Nephron progenitor cell (in vitro differentiated cells): ENCODE results near the gene NCL.
"Not testable (repeated sequence)": the region's sequence is repeated elsewhere in the genome, so short reads cannot be mapped to it uniquely, and the experiment has no call there.

Source experiments
- DNase-seq: peaks from one replicate; pipeline ENCODE4 v3.0.0; 2021
- H3K27ac Mint-ChIP-seq: 2 replicates; pipeline ENCODE4 v1.8.0; 2021; ENCODE audit warnings: mild to moderate bottlenecking, moderate library complexity, mixed read lengths
- H3K27me3 Mint-ChIP-seq: 2 replicates; pipeline ENCODE4 v1.8.0; 2021; ENCODE audit warnings: mild to moderate bottlenecking, low read depth, mixed read lengths; ENCODE audit not compliant: poor library complexity
- H3K36me3 Mint-ChIP-seq: 2 replicates; pipeline ENCODE4 v1.8.0; 2021; ENCODE audit warnings: low read depth, mixed read lengths
- H3K4me1 Mint-ChIP-seq: 2 replicates; pipeline ENCODE4 v1.8.0; 2021; ENCODE audit warnings: mixed read lengths
- H3K4me3 Mint-ChIP-seq: 2 replicates; pipeline ENCODE4 v1.8.0; 2021; ENCODE audit warnings: mild to moderate bottlenecking, moderate library complexity, mixed read lengths
- H3K9me3 Mint-ChIP-seq: 2 replicates; pipeline ENCODE4 v1.8.0; 2021; ENCODE audit warnings: mild to moderate bottlenecking, moderate library complexity, mixed read lengths
- TF ChIP-seq, protein P1 (sequence below): fragments of 200-600 bp; sonication (generic); IDR thresholded peaks from 2 replicates; pipeline ENCODE4 v1.5.0; 2021; ENCODE audit warnings: antibody characterized with exemption

NCL gene

DNA sequence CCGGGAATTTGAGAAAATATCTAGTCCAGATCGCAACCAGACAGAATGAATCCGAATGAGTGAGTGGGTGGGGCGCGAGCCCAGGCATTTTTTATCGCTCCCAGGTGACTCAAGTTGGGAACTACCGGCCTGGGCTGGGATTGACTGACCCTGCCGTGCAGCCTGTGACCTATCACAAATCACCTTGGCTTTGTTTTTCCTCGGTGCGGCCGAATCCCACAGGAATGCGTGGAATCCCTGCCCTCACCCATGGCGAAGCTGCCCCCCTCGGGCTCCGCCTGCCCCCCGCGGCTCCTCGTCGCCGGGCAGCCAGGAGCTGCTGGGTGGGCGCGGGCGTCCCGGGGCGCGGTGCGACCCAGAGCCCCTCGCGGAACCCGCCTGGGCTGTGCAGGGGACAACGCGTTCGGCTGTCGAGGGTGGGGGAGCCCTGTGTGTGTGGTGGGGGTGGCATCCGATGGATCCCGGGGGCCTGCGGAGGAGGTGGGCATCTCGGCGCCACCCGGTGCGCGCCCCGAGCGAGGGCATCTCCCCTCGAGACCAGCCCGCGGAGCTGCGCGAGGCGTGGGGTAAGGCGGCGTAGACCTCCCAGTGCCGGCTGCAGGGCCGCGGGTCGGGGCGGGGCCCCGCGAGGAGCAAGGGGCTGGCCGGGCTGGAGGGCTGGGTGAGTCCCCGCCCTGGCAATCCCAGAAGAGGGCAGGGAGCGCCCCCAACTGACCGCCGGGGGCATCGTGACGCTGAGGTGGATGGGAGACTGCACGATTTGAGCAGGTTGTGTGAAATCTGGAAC is 52.3 kb downstream of the NCL start:
- H3K27me3 Mint-ChIP-seq: peaks cover 19% of the 10 kb centered on the region
- H3K4me3 Mint-ChIP-seq: peak overlapping the region; percentile 79
- TF ChIP-seq, protein P1, sequence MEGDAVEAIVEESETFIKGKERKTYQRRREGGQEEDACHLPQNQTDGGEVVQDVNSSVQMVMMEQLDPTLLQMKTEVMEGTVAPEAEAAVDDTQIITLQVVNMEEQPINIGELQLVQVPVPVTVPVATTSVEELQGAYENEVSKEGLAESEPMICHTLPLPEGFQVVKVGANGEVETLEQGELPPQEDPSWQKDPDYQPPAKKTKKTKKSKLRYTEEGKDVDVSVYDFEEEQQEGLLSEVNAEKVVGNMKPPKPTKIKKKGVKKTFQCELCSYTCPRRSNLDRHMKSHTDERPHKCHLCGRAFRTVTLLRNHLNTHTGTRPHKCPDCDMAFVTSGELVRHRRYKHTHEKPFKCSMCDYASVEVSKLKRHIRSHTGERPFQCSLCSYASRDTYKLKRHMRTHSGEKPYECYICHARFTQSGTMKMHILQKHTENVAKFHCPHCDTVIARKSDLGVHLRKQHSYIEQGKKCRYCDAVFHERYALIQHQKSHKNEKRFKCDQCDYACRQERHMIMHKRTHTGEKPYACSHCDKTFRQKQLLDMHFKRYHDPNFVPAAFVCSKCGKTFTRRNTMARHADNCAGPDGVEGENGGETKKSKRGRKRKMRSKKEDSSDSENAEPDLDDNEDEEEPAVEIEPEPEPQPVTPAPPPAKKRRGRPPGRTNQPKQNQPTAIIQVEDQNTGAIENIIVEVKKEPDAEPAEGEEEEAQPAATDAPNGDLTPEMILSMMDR: peak; percentile 86
- H3K27ac Mint-ChIP-seq: no peak overlapping the region
- peaks cover 5% of the 10 kb centered on the region for H3K36me3 Mint-ChIP-seq
- peaks cover 21% of the 10 kb centered on the region for H3K4me1 Mint-ChIP-seq
- peak; percentile 92 for DNase-seq
- peaks cover 27% of the 10 kb centered on the region for H3K9me3 Mint-ChIP-seq

DNA sequence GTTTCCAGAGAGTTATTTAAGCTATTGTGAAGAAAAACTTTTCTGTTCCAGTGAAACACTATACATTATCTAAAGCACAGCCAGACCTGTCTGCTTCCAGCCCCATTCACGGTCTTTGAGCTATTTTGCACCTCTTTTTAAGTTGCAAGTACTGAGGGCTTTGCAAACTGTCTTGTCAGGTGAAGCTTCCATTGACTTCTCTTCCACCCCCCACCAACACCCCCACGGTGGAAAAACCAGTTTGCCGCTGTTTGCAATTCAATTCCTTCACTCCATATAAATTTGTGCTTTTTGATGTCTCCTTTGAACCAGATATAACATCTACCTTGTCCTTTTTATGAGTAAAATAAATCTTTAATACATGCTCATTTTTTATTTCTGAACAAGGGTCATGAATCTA is 53.0 kb downstream of the NCL start:
- H3K36me3 Mint-ChIP-seq: peaks cover 5% of the 10 kb centered on the region
- H3K9me3 Mint-ChIP-seq: peaks cover 27% of the 10 kb centered on the region
- H3K27me3 Mint-ChIP-seq: peaks cover 19% of the 10 kb centered on the region
- H3K27ac Mint-ChIP-seq: no peak overlapping the region
- peak overlapping the region; percentile 79 for H3K4me3 Mint-ChIP-seq
- DNase-seq: no peak
- TF ChIP-seq, protein P1: no peak
- peaks cover 21% of the 10 kb centered on the region for H3K4me1 Mint-ChIP-seq

DNA sequence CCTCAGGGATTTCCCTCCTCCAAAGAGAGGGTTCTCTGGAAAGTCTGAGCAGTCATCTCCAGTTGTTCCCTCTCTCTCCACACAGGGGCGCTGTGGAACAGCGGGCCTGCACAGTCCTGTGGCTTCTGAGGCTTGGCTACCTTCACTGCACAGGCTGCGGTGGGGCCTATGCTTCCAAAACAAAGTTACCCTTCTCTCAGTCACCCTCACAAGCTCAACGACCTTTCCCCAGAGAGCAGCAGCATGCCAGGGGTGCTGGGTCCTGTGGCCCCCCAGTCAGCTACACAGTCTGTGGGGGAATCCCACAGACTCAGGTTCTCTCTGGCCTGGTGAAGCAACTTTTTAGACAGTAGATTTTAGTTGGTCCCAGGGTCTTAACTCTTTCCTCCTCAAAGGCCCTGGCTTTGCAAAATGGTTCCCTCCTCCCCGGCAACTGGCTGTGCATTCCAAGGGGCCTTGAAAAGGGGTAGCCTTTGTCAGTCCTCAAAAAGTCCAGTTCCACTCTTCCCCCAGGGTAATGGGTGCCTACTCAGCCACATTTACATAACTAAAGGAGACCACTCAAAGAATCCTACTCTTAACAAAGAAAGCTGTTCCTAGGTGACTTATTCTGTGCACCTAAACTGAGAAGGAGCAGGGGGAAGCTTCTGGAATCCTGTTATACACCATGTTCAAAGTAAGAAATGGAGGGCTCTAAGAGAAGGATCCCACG is 53.8 kb downstream of the NCL start:
- TF ChIP-seq, protein P1: no peak
- Mint-ChIP-seq H3K4me1 (peaks cover 23% of the 10 kb centered on the region), H3K4me3 (no peak overlapping the region), H3K27me3 (peaks cover 19% of the 10 kb centered on the region), H3K27ac (no peak overlapping the region), H3K9me3 (peaks cover 27% of the 10 kb centered on the region), H3K36me3 (peaks cover 5% of the 10 kb centered on the region)
- DNase-seq: no peak

DNA sequence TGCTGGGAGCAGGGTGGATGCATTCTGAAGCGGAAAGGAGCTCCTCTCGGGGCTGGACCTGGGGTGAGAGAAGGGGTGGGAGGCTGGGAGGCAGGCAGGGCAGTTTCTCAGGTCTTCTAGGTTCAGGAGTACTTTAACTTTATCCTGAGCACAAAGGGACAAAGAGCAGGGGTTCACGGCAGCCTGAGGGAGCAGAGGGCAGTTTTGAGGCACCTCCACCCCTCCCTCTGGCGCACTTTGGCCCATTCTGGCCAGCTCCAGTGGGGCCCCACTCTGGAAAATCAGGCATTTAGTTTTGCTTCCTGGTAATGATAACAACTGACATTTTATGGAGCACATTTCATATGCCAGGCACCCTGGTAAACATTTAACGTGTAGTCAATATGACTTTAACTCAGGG is 54.5 kb downstream of the NCL start:
- H3K4me3 Mint-ChIP-seq: no peak overlapping the region
- H3K4me1 Mint-ChIP-seq: peaks cover 29% of the 10 kb centered on the region
- no peak overlapping the region for H3K27ac Mint-ChIP-seq
- peaks cover 5% of the 10 kb centered on the region for H3K36me3 Mint-ChIP-seq
- peaks cover 16% of the 10 kb centered on the region for H3K27me3 Mint-ChIP-seq
- DNase-seq: no peak
- TF ChIP-seq, protein P1: no peak
- peaks cover 27% of the 10 kb centered on the region for H3K9me3 Mint-ChIP-seq

DNA sequence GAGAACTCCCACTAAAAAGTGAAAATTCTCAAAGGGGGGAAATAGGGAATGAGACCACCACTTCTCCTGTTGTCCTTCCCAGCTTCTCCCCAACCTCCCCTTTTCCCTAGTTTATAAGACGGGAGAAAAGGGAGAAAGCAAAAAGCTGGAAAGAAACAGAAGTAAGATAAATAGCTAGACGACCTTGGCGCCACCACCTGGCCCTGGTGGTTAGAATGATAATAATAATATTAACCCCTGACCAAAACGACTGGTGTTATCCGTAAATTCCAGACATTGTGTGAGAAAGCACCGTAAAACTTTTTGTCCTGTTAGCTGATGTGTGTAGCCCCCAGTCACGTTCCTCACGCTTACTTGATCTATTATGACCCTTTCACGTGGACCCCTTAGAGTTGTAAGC is 56.0 kb downstream of the NCL start:
- H3K27ac Mint-ChIP-seq, DNase-seq, H3K36me3 Mint-ChIP-seq, H3K4me3 Mint-ChIP-seq: not testable (repeated sequence)
- peaks cover 25% of the 10 kb centered on the region for H3K4me1 Mint-ChIP-seq
- H3K27me3 Mint-ChIP-seq: peaks cover 11% of the 10 kb centered on the region
- peaks cover 27% of the 10 kb centered on the region for H3K9me3 Mint-ChIP-seq

DNA sequence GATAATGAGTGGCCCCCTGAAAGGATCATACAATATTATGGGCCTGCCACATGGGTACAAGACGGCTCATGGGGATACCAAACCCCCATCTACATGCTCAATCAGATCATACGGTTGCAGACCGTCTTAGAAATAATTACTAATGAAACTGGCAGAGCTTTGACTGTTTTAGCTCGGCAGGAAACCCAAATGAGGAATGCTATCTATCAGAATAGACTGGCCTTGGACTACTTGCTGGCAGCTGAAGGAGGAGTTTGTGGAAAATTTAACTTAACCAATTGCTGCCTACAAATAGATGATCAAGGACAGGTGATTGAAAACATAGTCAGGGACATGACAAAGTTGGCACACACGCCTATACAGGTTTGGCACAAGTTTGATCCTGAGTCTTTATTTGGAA is 56.6 kb downstream of the NCL start:
- not testable (repeated sequence) for DNase-seq, H3K4me3 Mint-ChIP-seq, H3K36me3 Mint-ChIP-seq, H3K27ac Mint-ChIP-seq
- H3K9me3 Mint-ChIP-seq: peaks cover 27% of the 10 kb centered on the region
- peaks cover 31% of the 10 kb centered on the region for H3K4me1 Mint-ChIP-seq
- H3K27me3 Mint-ChIP-seq: peaks cover 11% of the 10 kb centered on the region
